Measurements from ENCODE around the gene ARHGAP26. TPM values are rescaled to one million over a fixed set of nuclear protein-coding genes. Genes with fewer than 3 reads are reported as not detected.

ARHGAP26 gene
- total RNA-seq, 4 donors from 2014 or later: 12.4 to 49.5 (median 31.8) TPM

- TF ChIP-seq, protein P1, sequence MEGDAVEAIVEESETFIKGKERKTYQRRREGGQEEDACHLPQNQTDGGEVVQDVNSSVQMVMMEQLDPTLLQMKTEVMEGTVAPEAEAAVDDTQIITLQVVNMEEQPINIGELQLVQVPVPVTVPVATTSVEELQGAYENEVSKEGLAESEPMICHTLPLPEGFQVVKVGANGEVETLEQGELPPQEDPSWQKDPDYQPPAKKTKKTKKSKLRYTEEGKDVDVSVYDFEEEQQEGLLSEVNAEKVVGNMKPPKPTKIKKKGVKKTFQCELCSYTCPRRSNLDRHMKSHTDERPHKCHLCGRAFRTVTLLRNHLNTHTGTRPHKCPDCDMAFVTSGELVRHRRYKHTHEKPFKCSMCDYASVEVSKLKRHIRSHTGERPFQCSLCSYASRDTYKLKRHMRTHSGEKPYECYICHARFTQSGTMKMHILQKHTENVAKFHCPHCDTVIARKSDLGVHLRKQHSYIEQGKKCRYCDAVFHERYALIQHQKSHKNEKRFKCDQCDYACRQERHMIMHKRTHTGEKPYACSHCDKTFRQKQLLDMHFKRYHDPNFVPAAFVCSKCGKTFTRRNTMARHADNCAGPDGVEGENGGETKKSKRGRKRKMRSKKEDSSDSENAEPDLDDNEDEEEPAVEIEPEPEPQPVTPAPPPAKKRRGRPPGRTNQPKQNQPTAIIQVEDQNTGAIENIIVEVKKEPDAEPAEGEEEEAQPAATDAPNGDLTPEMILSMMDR (IDR thresholded peaks at IDR 0.05): no peak
- TF ChIP-seq POLR2A (IDR thresholded peaks at IDR 0.05): no peak
- Histone ChIP-seq H3K27ac (no peak overlapping the region), H3K9me3 (no peaks in the 10 kb centered on the region), H3K36me3 (no peaks in the 10 kb centered on the region), H3K4me3 (no peak overlapping the region), H3K4me1 (peaks cover 0 to 3% of the 10 kb centered on the region in 2 donors), H3K27me3 (no peaks in the 10 kb centered on the region)
- intact Hi-C loops (cut with DNase I; ENCODE audit: low total_unique reads): no loop called here
- no peak for DNase-seq
Observed at GRCh38 chr5:143017992-143018391, 247.8 kb downstream of the ARHGAP26 start.

DNA sequence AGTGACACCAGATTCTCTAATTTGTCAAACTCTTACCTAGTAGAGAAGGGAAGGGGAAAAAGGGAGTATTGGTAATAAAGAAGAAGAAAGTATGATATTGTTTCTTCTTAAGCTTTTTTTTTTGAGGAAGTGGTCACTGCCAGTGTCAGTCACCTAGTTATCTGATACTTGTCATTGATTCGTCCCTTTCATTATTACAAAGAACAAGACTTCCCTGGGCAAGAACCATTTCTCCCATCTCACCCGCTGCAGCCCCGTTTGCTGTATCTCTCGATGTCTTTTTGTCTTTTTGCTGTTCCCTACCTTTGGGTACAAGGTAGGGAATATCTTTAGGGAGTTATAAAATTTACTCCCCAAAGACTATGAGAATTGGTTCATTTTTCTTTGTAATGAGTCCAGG lies 249.0 kb downstream of the ARHGAP26 start:
- no peak overlapping the region for H3K4me3 ChIP-seq
- H3K27ac ChIP-seq: no peak overlapping the region
- no peaks in the 10 kb centered on the region for H3K36me3 ChIP-seq
- no peaks in the 10 kb centered on the region for H3K27me3 ChIP-seq
- H3K4me1 ChIP-seq: peaks cover 0 to 4% of the 10 kb centered on the region in 2 donors
- no peaks in the 10 kb centered on the region for H3K9me3 ChIP-seq
- TF ChIP-seq, protein P1 (IDR thresholded peaks at IDR 0.05): no peak
- TF ChIP-seq POLR2A (IDR thresholded peaks at IDR 0.05): no peak
- DNase-seq: no peak
- intact Hi-C loops (cut with DNase I; ENCODE audit: low total_unique reads): no loop called here

DNA sequence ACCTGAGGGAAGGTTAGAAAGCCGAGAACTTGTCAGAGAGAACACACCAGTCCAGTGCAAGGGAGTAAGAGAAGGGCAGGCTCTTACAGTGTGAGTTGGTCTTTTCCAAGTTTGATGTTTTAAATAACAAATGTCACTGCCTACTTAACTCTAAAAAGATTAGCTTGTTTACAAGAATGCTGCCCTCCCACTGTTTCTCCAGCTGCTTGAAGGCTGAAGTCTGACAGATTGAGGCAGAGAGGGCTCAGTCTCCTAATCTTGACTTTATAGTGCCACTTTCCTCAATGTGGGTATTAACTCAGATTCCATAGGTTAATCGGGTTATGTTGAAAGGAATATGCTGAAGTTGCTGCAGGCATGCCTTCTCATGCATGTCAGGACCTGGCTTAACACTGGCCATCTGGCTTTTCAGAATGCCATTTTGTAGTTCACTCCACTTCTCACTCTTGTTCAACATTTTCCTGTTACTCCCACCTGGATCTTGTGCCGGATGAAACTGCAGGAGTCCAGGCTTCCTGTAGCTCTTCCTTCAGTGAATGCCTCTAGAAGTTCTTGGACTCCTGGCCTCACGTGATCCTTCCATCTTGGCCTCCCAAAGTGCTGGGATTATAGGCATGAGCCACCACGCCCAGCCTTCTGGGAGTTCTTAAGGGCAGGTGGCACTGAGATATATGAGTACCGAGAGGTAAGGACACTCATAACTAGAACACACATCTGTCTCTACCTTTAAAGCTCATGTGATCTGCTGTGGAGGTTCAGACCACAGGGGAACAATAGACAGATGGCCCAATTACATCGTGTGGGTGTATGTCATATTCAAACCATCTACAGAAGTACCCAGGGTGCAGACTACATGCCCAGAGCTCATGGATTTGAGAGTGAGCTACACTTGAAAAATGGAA lies 249.7 kb downstream of the ARHGAP26 start:
- Histone ChIP-seq H3K27ac (no peak overlapping the region), H3K9me3 (no peaks in the 10 kb centered on the region), H3K4me1 (peaks cover 0 to 4% of the 10 kb centered on the region in 2 donors), H3K27me3 (no peaks in the 10 kb centered on the region), H3K36me3 (no peaks in the 10 kb centered on the region), H3K4me3 (no peak overlapping the region)
- no peak for TF ChIP-seq POLR2A (IDR thresholded peaks at IDR 0.05)
- TF ChIP-seq, protein P1 (IDR thresholded peaks at IDR 0.05): no peak
- no peak for DNase-seq
- intact Hi-C loops (cut with DNase I; ENCODE audit: low total_unique reads): no loop called here

DNA sequence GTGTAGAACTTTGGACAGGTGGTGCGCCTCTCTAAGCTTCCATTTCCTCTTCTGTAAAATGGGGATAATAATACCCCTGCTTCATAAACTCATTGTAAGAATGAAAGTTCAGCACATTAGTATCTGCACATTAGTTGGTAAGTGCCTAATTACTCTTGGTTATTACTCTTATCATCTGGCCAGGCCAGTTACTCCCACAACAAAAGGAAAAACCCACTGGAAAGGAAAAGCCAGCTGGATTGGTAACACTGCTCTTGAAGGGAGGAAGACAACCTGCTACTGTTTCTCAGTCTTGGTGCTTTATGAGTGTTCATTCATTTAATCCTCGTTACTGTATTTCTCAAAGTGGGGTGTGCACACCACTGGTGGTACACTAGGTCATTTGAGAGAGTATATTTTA lies 251.4 kb downstream of the ARHGAP26 start:
- DNase-seq: no peak
- no peaks in the 10 kb centered on the region for H3K9me3 ChIP-seq
- peaks cover 0 to 4% of the 10 kb centered on the region in 2 donors for H3K4me1 ChIP-seq
- no peaks in the 10 kb centered on the region for H3K27me3 ChIP-seq
- H3K27ac ChIP-seq: no peak overlapping the region
- no peak for TF ChIP-seq POLR2A (IDR thresholded peaks at IDR 0.05)
- TF ChIP-seq, protein P1 (IDR thresholded peaks at IDR 0.05): no peak
- H3K4me3 ChIP-seq: no peak overlapping the region
- intact Hi-C loops (cut with DNase I; ENCODE audit: low total_unique reads): no loop called here
- H3K36me3 ChIP-seq: no peaks in the 10 kb centered on the region

DNA sequence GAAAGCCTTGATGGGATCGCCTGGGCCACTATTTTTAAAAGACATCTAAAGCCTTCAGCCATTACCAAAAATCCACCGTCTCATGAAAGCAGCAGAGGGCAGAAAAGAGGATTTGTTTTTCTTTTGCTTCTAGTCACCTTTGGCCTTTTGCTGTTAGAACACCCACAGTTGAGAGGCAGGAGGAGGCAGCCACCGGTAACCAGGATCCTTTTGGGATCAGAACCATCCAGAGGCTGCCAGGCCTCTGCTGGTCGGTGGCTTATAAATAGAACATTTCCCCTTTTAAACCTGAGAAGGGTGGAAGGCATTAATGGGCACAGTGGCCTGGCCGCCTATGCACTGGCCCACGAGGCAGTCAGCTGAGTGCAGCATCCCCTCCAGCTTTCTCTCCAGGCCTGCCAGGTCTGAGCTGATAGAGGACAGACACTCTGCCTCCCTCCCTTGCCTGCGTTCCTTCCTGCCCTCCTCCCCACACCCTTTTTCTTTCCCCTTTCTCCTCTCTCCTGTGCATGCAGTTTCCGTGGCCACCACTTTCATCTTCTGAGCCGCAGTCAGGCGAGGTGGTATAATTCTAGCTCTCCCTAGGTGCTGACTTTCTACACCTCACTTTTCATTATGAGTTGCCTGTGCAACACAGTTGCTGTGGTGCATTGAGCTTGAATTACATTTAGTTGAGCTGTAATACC lies 253.4 kb downstream of the ARHGAP26 start:
- Histone ChIP-seq H3K27ac (peak overlapping the region; percentile 28 to 39), H3K9me3 (no peaks in the 10 kb centered on the region), H3K4me1 (peaks cover 0 to 4% of the 10 kb centered on the region in 2 donors), H3K27me3 (no peaks in the 10 kb centered on the region), H3K36me3 (no peaks in the 10 kb centered on the region), H3K4me3 (no peak overlapping the region)
- intact Hi-C loops (cut with DNase I; ENCODE audit: low total_unique reads): no loop called here
- peak; percentile 28 to 47 for DNase-seq
- TF ChIP-seq, protein P1 (IDR thresholded peaks at IDR 0.05): no peak
- TF ChIP-seq POLR2A (IDR thresholded peaks at IDR 0.05): no peak
